Hematopoietic multipotent progenitor cell (in vitro differentiated cells): ENCODE data around the gene RAD9A. TPM values are rescaled to one million over a fixed set of nuclear protein-coding genes. Genes with fewer than 3 reads are reported as not detected.

Source experiments
- DNase-seq, 3 donors: peaks; one replicate each; pipeline ENCODE4 v3.0.0-alpha.2; 2011 to 2015; ENCODE audit warnings: low read depth in 2 of 3, low spot score in 2 of 3
- small RNA-seq: library from RNA; depleted of rRNA; stranded (forward); fragments of <200 nt; gene quantifications from one replicate; pipeline ENCODE3, GENCODE V24; 2012
- total RNA-seq: library from RNA; depleted of rRNA; stranded (reverse); fragments of >200 nt; gene quantifications from one replicate; pipeline ENCODE4 v1.2.3, GENCODE V29; 2012

Gene RAD9A
- total RNA-seq, 1 donor, result 28.3 TPM

- peak in 1 of 3 donors; percentile 33 for DNase-seq
These were observed 44.8 kb downstream of the RAD9A start for GRCh38 chr11:67436459-67437081.

- peak in 1 of 3 donors; percentile 62 for DNase-seq
These were observed 45.5 kb downstream of the RAD9A start, which contains the start of gene PTPRCAP for GRCh38 chr11:67437082-67437808. PTPRCAP (minus strand) TSS chr11:67437682; CDS start chr11:67437619, 63 bp downstream.

GRCh38 chr11:67437809-67438157, 46.0 kb downstream of the RAD9A start:
- DNase-seq, result no peak

DNA sequence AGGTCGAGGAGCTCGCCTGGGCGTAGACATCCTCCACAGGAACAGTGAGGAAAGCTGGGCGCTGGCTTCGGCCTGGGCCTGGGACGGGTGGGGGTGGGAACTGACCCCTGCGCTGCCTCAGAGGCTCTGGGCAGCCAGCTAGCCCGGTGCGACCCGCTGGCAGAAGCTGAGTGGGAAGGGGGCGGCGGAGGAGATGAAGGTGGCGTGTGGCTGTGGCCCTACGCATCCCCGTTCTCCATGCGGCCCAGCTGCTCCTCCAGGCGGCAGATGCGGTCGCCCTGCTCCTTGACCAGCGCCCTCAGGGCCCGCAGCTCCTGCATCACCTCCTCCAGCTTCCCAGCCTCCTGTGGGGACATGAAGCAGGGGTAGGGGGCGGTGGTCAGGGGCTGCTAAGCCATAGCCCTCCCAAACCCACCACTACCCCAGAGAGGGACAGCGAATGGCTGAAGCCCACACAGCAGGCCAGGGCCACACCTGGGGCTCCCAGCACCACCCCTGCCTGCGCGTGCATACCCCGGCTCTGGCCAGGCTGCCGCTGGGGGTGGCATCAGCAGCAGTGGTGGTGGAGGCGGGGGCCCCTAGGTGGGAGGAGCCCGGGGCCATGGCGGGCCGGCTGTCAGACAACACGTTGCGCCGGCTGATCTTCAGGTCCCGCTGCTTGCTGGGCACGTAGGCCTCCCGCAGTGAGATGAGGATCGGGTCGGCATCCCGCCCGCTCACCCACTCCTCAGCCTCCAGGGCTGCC, 46.5 kb downstream of the RAD9A start:
- DNase-seq, result no peak

- DNase-seq, result peak in 1 of 3 donors; percentile 40
These were observed 47.8 kb downstream of the RAD9A start for GRCh38 chr11:67439321-67440228.

DNA sequence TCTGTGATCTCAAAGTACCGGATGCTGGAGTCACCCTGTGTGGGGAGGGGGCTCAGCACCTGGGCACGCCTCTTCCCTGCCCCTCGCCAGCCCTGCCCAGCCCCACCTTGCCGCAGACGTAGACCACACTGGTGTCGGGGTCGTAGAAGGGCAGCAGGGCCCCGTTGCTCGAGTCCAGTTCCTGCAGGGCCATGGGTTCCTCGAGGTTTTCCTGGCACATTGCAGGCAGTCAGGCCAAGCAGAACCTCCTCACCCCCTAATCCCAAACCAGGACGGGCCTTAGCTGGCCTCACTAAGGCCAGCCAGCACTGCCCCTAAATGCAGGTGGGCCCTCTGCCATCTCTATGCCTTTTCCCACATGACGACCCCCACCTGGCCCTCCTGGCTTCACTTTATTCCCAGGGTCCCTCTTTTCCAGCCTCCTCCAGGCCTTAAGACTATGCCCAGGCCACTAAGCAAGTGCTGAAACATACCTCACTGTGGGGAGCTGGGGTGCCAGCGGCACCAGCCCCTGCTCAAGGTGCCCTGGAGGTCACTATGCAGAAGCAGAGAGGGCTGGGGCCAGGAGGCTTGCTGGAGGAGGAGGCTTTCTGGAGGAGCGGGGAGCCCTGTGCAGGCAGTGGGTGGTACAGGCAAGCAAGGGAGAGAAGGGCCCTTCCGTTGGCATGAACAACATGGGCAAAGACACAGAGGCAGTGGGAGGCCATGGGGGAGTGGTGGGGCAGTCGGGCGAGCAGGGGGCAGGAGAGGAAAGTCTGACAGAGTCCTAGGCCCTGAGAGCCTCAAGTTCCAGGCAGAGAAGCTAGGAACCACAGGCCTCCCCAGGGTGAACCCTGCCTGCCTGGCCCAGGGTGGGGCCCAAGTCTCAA, 48.7 kb downstream of the RAD9A start:
- DNase-seq, result no peak

DNA sequence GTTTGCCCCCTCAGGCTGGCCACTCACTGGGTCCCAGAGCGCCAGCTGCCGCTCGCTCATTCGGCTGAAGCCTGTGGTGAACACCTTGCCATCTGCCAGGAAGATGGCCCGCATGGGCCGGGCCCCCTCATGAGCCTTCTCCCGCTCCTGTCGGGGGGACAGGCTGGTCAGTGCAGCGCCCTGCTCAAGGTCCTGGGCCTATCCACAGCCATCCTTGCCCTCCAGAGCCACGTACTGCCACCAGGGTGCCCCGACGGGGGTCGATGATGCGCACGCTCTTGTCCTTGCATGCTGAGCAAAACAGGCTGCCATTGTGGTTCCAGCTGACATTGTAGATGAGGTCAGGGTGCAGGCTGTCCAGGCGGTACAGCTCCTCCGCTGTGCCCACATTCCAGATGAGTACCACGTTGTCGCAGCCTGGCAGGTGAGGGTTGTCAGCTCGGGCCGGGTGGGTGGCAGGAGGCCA, 49.3 kb downstream of the RAD9A start:
- no peak for DNase-seq

DNA sequence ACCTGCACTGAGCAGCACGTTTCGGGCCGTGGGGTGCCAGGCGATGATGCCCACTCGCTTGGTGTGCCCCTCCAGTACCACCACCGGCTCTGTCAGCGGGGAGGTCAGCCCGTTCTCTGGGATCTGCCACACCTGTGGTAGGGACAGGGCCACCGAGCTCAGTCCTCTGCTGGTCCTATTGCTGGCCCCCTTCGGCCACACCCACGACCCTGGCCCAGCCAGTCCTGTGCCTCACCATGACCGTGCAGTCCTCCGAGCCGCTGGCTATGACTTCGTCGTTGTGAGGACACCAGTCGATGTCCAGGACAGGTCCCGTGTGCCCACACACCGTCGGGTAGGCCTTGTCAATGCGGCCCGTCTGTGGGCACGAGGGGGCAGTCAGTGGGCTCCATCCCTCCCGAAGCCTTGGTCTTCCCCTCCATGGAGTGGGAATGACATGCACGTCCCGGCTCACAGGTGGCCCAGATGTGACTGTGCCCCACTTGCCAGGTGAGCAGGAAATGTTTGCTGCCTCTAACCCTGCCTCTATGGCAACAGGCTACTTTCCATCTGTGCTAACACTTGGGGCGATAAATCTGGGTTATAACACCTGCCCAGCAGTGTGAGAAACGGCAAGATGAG, 50.1 kb downstream of the RAD9A start:
- DNase-seq, result no peak

- DNase-seq, result no peak
These were observed 51.0 kb downstream of the RAD9A start for GRCh38 chr11:67442504-67443404.

GRCh38 chr11:67445515-67445914, 53.7 kb downstream of the RAD9A start:
- DNase-seq, result no peak

Small RNA genes within 50 kb of the gene (small RNA-seq; reads per million reads assigned to genes)
- not detected for gene RN7SKP239
- not detected for gene RNU6-1238P

Other genes starting within 250 kb of the RAD9A start
- gene GRK2, start 125.5 kb upstream of the RAD9A start, total RNA-seq, result 543 TPM
- 77.8 TPM for gene ANKRD13D, start 102.7 kb upstream of the RAD9A start, total RNA-seq
- gene SSH3, start 88.5 kb upstream of the RAD9A start, total RNA-seq, result 28.0 TPM
- 56.6 TPM for gene POLD4, start 38.4 kb upstream of the RAD9A start, total RNA-seq
- 0.81 TPM for gene CLCF1, start 18.4 kb upstream of the RAD9A start, total RNA-seq
- gene PPP1CA, start 9.9 kb downstream of the RAD9A start, total RNA-seq, result 328 TPM
- gene TBC1D10C, start 12.1 kb downstream of the RAD9A start, total RNA-seq, result 73.2 TPM
- gene CARNS1, start 23.7 kb downstream of the RAD9A start, total RNA-seq, result 3.0 TPM
- 63.0 TPM for gene RPS6KB2, start 36.5 kb downstream of the RAD9A start, total RNA-seq
- gene PTPRCAP, start 45.7 kb downstream of the RAD9A start, total RNA-seq, result 230 TPM
- 120 TPM for gene CORO1B, start 51.5 kb downstream of the RAD9A start, total RNA-seq
- gene GPR152, start 60.7 kb downstream of the RAD9A start, total RNA-seq, result 0.27 TPM
- gene CABP4, start 63.4 kb downstream of the RAD9A start, total RNA-seq, result 1.6 TPM
- gene TMEM134, start 77.3 kb downstream of the RAD9A start, total RNA-seq, result 30.4 TPM
- gene AIP, start 91.0 kb downstream of the RAD9A start, total RNA-seq, result 141 TPM
- gene PITPNM1, start 113.4 kb downstream of the RAD9A start, total RNA-seq, result 21.0 TPM
- 42.5 TPM for gene CDK2AP2, start 116.2 kb downstream of the RAD9A start, total RNA-seq
- gene CABP2, start 131.5 kb downstream of the RAD9A start, total RNA-seq, result not detected
- 593 TPM for gene GSTP1, start 191.8 kb downstream of the RAD9A start, total RNA-seq
- 234 TPM for gene NDUFV1, start 214.9 kb downstream of the RAD9A start, total RNA-seq
- 19.9 TPM for gene NUDT8, start 238.0 kb downstream of the RAD9A start, total RNA-seq
- not detected for gene TBX10, start 247.8 kb downstream of the RAD9A start, total RNA-seq